Measurements from ENCODE around the gene IFT57.

Gene IFT57

GRCh38 chr3:108218811-108219210 is 3.4 kb downstream of the IFT57 start:
- DNase-seq, result no peak

GRCh38 chr3:108215871-108216270 is 6.4 kb downstream of the IFT57 start:
- no peak for DNase-seq

- DNase-seq, result no peak
Measured at GRCh38 chr3:108209579-108209978, 12.6 kb downstream of the IFT57 start.

- DNase-seq, result no peak
Measured at GRCh38 chr3:108208831-108209230, 13.4 kb downstream of the IFT57 start.

GRCh38 chr3:108202834-108203233 is 19.4 kb downstream of the IFT57 start:
- peak; percentile 26 for DNase-seq

GRCh38 chr3:108202080-108202479 is 20.1 kb downstream of the IFT57 start:
- no peak for DNase-seq

GRCh38 chr3:108201258-108201657 is 21.0 kb downstream of the IFT57 start:
- no peak for DNase-seq

GRCh38 chr3:108200578-108200977 is 21.6 kb downstream of the IFT57 start:
- DNase-seq, result no peak

- no peak for DNase-seq
Measured at GRCh38 chr3:108200024-108200423, 22.2 kb downstream of the IFT57 start.

- no peak for DNase-seq
Measured at GRCh38 chr3:108191394-108191793, 30.8 kb downstream of the IFT57 start.

- DNase-seq, result no peak
Measured at GRCh38 chr3:108190346-108190745, 31.9 kb downstream of the IFT57 start.

- no peak for DNase-seq
Measured at GRCh38 chr3:108189440-108189839, 32.8 kb downstream of the IFT57 start.

GRCh38 chr3:108185536-108185935 is 36.7 kb downstream of the IFT57 start:
- DNase-seq, result peak; percentile 23

- no peak for DNase-seq
Measured at GRCh38 chr3:108184824-108185223, 37.4 kb downstream of the IFT57 start.

- no peak for DNase-seq
Measured at GRCh38 chr3:108183971-108184370, 38.3 kb downstream of the IFT57 start.

- peak; percentile 92 for DNase-seq
Measured at GRCh38 chr3:108183181-108183580, 39.0 kb downstream of the IFT57 start.

GRCh38 chr3:108182339-108182738 is 39.9 kb downstream of the IFT57 start:
- DNase-seq, result no peak

- peak; percentile 20 for DNase-seq
Measured at GRCh38 chr3:108181172-108181571, 41.1 kb downstream of the IFT57 start.

GRCh38 chr3:108180194-108180593 is 42.0 kb downstream of the IFT57 start:
- no peak for DNase-seq

- DNase-seq, result no peak
Measured at GRCh38 chr3:108178676-108179075, 43.5 kb downstream of the IFT57 start.

- DNase-seq, result peak; percentile 46
Measured at GRCh38 chr3:108177536-108177935, 44.7 kb downstream of the IFT57 start.

- no peak for DNase-seq
Measured at GRCh38 chr3:108175352-108175751, 46.9 kb downstream of the IFT57 start.

GRCh38 chr3:108171106-108171505 is 51.1 kb downstream of the IFT57 start:
- DNase-seq, result peak; percentile 77

- no peak for DNase-seq
Measured at GRCh38 chr3:108164391-108164790, 57.8 kb downstream of the IFT57 start.

- no peak for DNase-seq
Measured at GRCh38 chr3:108159865-108160264, 62.4 kb downstream of the IFT57 start.

- no peak for DNase-seq
Measured at GRCh38 chr3:108159105-108159504, 63.1 kb downstream of the IFT57 start.

All from hematopoietic multipotent progenitor cell treated with erythropoietin and hydrocortisone succinate and interleukin-3 and kit ligand, for 4 days (in vitro differentiated cells).